Body of pancreas (tissue), 4 donors: Measurements from ENCODE around the gene TRIOBP.

Experiments
- POLR2A ChIP-seq, 3 donors: fragments of 450-650 bp; IDR thresholded peaks; one replicate each; pipeline ENCODE4 v1.6.1; 2016; ENCODE audit warnings: antibody characterized with exemption in 3 of 3, mild to moderate bottlenecking in 2 of 3
- TF ChIP-seq, protein P1 (sequence below), 7 experiments: fragments of 450-650 bp in 4 of 7; fragments of 200-600 bp in 3 of 7; sonication (generic) in 3 of 7; IDR thresholded peaks; one replicate each; pipeline ENCODE4 v1.5.1; 2016 to 2019; ENCODE audit warnings: antibody characterized with exemption in 7 of 7

DNA sequence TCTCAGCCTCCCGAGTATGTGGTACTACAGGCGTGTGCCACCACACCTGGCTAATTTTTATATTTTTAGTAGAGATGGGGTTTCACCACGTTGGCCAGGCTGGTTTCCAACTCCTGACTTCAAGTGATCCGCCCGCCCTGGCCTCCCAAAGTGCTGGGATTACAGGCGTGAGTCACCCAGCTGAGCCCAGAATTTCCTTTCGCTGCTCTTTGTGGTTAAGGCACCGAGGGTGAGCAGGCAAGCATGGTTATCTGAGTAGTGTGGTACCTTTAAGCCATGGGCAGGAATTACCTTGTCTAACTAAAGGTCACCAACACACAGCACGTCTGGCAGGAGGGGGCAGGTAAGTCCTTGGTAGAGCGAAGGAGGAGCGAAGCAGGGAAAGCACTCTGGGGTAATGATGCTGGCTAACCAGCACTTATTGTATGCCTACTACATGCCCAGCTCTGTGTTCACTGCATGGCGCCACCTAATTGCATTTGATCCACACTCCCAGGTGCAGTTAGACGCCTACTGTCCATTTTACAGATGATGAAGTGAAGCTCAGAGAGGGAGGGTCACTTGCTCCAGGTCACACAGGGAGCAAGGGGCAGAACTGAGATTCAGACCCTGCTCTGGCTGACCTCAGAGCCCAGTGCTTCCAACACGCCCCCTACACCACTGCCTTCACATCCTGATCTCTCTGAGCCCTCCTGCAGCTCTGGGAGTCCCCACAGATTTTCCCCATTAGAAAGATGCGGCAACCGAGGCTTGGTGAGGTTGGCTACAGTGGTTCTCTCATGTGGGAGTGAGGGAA, 45.7 kb downstream of the TRIOBP start:
- TF ChIP-seq, protein P1, sequence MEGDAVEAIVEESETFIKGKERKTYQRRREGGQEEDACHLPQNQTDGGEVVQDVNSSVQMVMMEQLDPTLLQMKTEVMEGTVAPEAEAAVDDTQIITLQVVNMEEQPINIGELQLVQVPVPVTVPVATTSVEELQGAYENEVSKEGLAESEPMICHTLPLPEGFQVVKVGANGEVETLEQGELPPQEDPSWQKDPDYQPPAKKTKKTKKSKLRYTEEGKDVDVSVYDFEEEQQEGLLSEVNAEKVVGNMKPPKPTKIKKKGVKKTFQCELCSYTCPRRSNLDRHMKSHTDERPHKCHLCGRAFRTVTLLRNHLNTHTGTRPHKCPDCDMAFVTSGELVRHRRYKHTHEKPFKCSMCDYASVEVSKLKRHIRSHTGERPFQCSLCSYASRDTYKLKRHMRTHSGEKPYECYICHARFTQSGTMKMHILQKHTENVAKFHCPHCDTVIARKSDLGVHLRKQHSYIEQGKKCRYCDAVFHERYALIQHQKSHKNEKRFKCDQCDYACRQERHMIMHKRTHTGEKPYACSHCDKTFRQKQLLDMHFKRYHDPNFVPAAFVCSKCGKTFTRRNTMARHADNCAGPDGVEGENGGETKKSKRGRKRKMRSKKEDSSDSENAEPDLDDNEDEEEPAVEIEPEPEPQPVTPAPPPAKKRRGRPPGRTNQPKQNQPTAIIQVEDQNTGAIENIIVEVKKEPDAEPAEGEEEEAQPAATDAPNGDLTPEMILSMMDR (IDR thresholded peaks at IDR 0.05): no peak
- no peak for TF ChIP-seq POLR2A (IDR thresholded peaks at IDR 0.05)
